HG03159 (cell line): ENCODE results near the gene SEC24B.
"Not testable (repeated sequence)": the region's sequence is repeated elsewhere in the genome, so short reads cannot be mapped to it uniquely, and the experiment has no call there.

Experiments used
- ATAC-seq: cut with Tn5 transposase; IDR thresholded peaks from one replicate; pipeline ENCODE4 v1.9.1; 2021; ENCODE audit warnings: mild to moderate bottlenecking, moderate library complexity; ENCODE audit not compliant: unreplicated experiment

Gene SEC24B

GRCh38 chr4:109432203-109432602 lies 1.4 kb upstream of the SEC24B start:
- no peak for ATAC-seq

GRCh38 chr4:109432696-109433095 lies 919 bp upstream of the SEC24B start:
- ATAC-seq: no peak

GRCh38 chr4:109434007-109434971 lies 674 bp downstream of the SEC24B start:
- ATAC-seq: peak; percentile 48

GRCh38 chr4:109435635-109436034 lies 2.0 kb downstream of the SEC24B start:
- no peak for ATAC-seq

GRCh38 chr4:109436504-109436903 lies 2.9 kb downstream of the SEC24B start:
- ATAC-seq: no peak

GRCh38 chr4:109440948-109441347 lies 7.3 kb downstream of the SEC24B start:
- ATAC-seq: no peak

- ATAC-seq: no peak
Measured at GRCh38 chr4:109441862-109442458, 8.3 kb downstream of the SEC24B start.

GRCh38 chr4:109444182-109444844 lies 10.7 kb downstream of the SEC24B start:
- peak; percentile 68 for ATAC-seq

- ATAC-seq: no peak
Measured at GRCh38 chr4:109447278-109447677, 13.7 kb downstream of the SEC24B start.

- no peak for ATAC-seq
Measured at GRCh38 chr4:109451544-109452273, 18.1 kb downstream of the SEC24B start.

- ATAC-seq: not testable (repeated sequence)
Measured at GRCh38 chr4:109453110-109453509, 19.5 kb downstream of the SEC24B start.

- peak; percentile 84 for ATAC-seq
Measured at GRCh38 chr4:109462297-109462696, 28.7 kb downstream of the SEC24B start.

- no peak for ATAC-seq
Measured at GRCh38 chr4:109462802-109463201, 29.2 kb downstream of the SEC24B start.

GRCh38 chr4:109465069-109465468 lies 31.5 kb downstream of the SEC24B start:
- ATAC-seq: no peak

GRCh38 chr4:109469915-109470314 lies 36.3 kb downstream of the SEC24B start:
- no peak for ATAC-seq

- no peak for ATAC-seq
Measured at GRCh38 chr4:109472343-109472761, 38.7 kb downstream of the SEC24B start.

- ATAC-seq: no peak
Measured at GRCh38 chr4:109473824-109474223, 40.2 kb downstream of the SEC24B start.

GRCh38 chr4:109486007-109486406 lies 52.4 kb downstream of the SEC24B start:
- no peak for ATAC-seq

GRCh38 chr4:109494563-109494962 lies 60.9 kb downstream of the SEC24B start:
- no peak for ATAC-seq

- ATAC-seq: no peak
Measured at GRCh38 chr4:109495514-109495913, 61.9 kb downstream of the SEC24B start.

- ATAC-seq: no peak
Measured at GRCh38 chr4:109496875-109497274, 63.3 kb downstream of the SEC24B start.
